ENCODE results near the gene MOB3C. TPM values are rescaled to one million over a fixed set of nuclear protein-coding genes. Genes with fewer than 3 reads are reported as not detected.
A peak's percentile ranks its signal among the peaks of the same experiment; 100 is the strongest.
"Not testable (repeated sequence)": the region's sequence is repeated elsewhere in the genome, so short reads cannot be mapped to it uniquely, and the experiment has no call there.

Gene MOB3C
- 10 to 100 TPM; 12.3 to 22.5 (median 13.3) TPM for polyA plus RNA-seq (ENCODE audit: insufficient read length in 4 of 4)

DNA sequence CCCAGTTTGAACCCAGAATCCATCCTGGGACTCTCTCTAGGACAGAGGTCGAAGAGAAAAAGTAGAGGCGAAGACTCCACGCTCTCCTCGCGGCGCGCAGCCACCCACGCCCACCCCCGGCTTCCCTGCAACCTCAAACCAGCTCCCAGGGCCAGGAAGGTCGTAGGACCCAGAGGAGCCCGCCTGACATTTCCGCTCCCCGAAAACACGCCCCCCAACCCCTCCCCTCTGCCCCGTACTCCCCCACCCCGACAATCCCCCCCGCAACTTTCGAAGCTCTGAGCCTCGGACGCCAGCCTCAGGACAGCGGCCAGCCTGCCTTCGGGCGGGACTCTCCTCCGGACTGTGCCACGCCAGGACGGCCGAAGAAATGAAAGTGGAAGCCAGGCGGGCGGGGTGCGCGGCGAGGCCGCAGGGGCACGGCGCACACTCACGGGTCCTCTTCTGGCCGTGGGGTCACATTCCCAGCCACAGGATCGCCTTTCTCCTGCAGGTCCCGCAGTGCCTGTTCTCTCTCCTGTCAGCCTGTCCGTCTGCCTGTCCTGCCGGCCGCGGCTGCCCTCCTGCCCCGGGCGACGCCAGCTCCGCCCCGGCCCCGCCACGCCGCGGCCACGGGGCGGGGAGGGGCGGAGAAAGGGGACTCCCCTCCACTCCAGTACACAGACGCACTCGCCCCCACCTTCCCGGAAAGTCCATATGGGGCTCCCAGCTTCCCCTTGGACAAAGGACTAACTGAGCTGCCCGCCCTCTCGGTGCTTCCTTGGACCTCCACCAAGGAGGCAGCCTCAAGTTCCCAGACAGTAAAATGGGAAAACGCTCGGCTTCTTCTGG, at the start of gene MOB3C:
TSS of gene MOB3C (minus strand) at position 535 of the 831 bp plus-strand sequence. CDS start 3,490 bp downstream, outside the sequence.
- DNase-seq (ENCODE audit: low read depth in 4 of 4, low spot score in 3 of 4): peak in 2 of 4 donors; percentile 29 to 37

GRCh38 chr1:46665983-46666382, 49.4 kb upstream of the MOB3C start:
- DNase-seq (ENCODE audit: low read depth in 4 of 4, low spot score in 3 of 4): no peak

GRCh38 chr1:46662919-46663318, 46.3 kb upstream of the MOB3C start:
- not testable (repeated sequence) for DNase-seq (ENCODE audit: low read depth in 4 of 4, low spot score in 3 of 4)

GRCh38 chr1:46660116-46660515, 43.5 kb upstream of the MOB3C start:
- not testable (repeated sequence) for DNase-seq (ENCODE audit: low read depth in 4 of 4, low spot score in 3 of 4)

DNA sequence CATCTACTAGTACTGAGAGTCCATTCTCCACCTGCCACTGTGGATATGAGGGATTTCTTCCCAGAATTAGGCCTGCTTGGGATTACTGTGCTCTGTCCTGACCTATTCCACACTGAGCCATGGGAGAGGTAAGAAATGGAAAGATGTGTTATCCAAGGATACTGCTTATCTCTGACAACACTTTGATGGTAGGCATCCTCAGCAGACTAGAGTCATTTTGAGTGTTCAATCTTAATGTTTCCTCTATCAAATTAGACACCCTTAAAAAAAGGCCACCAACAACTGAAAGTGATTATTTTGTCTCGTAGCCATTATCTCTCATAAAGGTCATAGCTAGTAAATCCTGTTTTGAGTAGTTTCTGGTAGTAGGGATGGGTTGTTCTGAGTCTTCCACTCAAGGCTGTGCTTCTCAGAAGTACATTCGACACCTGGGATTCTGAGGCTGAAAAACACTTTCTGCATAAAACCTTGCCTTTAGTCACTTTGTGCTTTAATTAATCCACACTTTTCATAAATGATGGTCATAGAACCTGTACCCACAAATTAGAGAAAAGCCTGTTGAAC, 42.8 kb upstream of the MOB3C start:
- DNase-seq (ENCODE audit: low read depth in 4 of 4, low spot score in 3 of 4): no peak

DNA sequence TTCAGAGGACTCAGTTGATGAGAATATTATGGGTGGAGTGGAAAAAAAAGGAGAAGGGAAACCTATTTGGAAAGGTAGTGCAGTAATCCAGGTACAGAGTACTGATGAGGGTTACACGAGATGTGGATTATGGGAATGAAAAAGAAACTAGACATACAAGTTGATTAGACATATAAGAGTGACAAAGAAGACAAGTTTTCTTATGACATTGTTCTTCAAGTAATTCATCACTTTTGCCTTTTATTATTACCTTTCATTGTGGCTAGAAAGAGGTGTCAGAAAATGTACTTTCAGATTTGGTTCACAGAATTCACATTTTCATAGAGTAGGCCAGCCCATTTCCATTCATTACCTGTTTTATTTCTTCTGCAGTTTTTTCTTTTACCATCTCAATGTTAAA, 41.2 kb upstream of the MOB3C start:
- DNase-seq (ENCODE audit: low read depth in 4 of 4, low spot score in 3 of 4): no peak

- no peak for DNase-seq (ENCODE audit: low read depth in 4 of 4, low spot score in 3 of 4)
Measured at GRCh38 chr1:46656643-46657042, 40.0 kb upstream of the MOB3C start.

DNA sequence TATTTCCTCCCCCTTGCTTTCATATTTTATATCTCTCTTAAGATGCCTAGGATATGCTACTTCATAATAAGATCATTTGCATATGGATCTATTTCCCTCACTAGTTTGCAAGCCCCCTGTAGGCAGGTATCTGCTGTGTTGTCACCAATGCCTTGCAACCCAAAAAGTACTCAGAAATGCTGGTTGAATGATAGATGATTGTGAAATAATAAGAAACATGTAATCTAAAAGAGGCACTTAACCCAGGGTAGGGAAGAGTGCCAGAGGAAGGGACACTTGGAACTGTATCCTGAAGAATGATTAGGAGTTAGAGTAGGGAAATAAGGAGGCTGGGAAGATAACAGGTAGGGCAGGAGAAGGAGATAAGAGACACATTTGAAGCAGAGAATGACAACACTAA, 39.2 kb upstream of the MOB3C start:
- DNase-seq (ENCODE audit: low read depth in 4 of 4, low spot score in 3 of 4): no peak

DNA sequence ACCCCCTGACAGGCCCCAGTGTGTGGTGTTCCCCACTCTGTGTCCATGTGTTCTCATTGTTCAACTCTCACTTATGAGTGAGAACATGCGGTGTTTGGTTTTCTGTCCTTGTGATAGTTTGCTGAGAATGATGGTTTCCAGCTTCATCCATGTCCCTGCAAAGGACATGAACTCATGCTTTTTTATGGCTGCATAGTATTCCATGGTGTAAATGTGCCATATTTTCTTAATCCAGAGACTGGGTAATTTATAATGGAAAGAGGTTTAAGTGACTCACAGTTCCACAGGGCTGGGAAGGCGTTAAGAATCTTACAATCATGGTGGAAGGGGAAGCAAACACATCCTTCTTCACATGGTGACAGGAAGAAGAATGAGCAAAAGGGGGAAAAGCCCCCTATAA, 38.1 kb upstream of the MOB3C start:
- not testable (repeated sequence) for DNase-seq (ENCODE audit: low read depth in 4 of 4, low spot score in 3 of 4)

DNA sequence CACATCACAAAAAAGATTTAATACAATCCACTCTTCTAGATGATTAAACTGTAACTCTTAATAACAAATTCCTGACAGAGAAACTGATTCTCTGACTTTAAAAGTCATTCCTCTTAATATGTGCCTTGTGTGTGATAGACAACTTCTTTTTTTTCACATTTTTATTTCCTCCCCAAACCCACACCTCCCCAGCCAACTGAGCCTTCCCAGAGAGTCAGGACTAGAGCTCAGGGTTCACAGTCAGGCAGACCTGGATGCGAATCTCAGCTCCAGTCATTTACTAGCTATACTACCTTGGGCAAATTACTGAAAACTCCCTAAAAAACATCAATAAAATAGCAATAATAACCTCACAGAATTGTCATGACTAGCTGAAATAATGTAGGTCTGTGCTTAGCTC, 37.4 kb upstream of the MOB3C start:
- DNase-seq (ENCODE audit: low read depth in 4 of 4, low spot score in 3 of 4): no peak

DNA sequence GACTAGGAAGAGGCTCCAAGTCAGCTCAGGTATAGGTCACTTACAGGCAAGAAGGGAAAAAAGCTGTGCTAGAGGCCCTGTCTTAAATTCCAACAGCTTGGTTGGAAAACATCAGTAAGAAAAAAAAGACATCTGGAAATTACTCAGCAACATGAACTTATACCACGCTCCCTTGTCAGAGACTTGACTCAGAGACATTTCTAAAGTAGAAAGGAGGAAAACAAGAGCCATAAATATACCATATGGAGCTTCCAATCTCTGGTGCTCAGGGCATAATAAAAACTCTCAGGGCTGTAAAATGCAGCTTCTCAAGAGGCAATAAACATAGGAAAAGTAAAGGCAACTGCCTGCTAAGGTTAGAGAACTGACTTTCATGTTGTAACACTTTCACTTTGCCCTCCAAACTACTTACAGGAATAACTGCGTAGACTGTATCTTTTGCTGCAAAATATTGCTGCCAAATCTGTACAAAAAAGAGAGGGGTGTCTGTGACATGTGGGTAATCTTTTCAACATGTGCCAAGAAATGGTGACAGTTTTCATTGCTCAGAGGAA, 36.9 kb upstream of the MOB3C start:
- peak in 1 of 4 donors; percentile 36 for DNase-seq (ENCODE audit: low read depth in 4 of 4, low spot score in 3 of 4)

- DNase-seq (ENCODE audit: low read depth in 4 of 4, low spot score in 3 of 4): no peak
Measured at GRCh38 chr1:46652321-46653100, 35.9 kb upstream of the MOB3C start.

DNA sequence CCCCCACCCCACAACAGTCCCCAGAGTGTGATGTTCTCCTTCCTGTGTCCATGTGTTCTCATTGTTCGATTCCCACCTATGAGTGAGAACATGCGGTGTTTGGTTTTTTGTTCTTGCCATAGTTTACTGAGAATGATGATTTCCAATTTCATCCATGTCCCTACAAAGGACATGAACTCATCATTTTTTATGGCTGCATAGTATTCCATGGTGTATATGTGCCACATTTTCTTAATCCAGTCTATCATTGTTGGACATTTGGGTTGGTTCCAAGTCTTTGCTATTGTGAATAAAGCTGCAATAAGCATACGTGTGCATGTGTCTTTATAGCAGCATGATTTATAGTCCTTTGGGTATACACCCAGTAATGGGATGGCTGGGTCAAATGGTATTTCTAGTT, 34.5 kb upstream of the MOB3C start:
- DNase-seq (ENCODE audit: low read depth in 4 of 4, low spot score in 3 of 4): not testable (repeated sequence)

GRCh38 chr1:46650491-46650890, 33.9 kb upstream of the MOB3C start:
- no peak for DNase-seq (ENCODE audit: low read depth in 4 of 4, low spot score in 3 of 4)

DNA sequence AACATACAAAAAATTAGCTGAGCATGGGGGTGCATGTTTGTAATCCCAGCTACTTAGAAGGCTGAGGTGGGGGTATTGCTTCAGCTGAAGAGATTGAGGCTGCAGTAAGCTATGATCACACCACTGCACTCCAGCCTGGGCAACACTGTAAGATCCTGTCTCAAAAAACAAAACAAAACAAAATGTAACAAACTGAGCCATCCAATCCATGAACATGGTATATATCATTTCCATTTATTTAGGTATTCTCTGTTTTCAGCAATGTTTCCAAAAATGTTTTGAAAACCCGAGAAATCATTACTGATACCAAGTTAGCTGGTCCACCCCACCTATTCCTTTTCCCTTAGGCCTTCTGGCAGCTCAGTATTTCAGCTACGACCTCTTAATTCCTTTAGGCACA, 33.2 kb upstream of the MOB3C start:
- no peak for DNase-seq (ENCODE audit: low read depth in 4 of 4, low spot score in 3 of 4)

GRCh38 chr1:46647611-46648010, 31.0 kb upstream of the MOB3C start:
- DNase-seq (ENCODE audit: low read depth in 4 of 4, low spot score in 3 of 4): no peak

GRCh38 chr1:46646844-46647243, 30.2 kb upstream of the MOB3C start:
- DNase-seq (ENCODE audit: low read depth in 4 of 4, low spot score in 3 of 4): no peak

DNA sequence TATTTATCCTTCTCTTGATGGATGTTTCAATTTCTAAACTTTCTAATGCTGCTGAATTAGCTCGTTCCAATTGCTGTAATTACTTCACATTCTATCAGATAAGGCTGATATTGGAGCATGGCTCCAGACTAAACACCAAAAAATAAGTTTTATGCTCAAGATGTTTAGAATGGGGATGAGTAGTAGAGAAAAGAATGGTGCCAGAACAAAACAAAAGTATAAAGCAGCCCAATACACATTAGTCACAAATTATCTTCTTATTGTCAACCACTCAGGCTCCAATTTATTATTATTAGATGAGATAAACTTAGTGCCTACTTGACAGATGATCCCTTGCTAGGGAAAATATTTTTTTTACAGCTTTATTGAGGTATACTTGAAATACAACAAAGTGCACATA, 29.7 kb upstream of the MOB3C start:
- no peak for DNase-seq (ENCODE audit: low read depth in 4 of 4, low spot score in 3 of 4)

- no peak for DNase-seq (ENCODE audit: low read depth in 4 of 4, low spot score in 3 of 4)
Measured at GRCh38 chr1:46645815-46646214, 29.2 kb upstream of the MOB3C start.

GRCh38 chr1:46643368-46643775, 26.8 kb upstream of the MOB3C start:
- no peak for DNase-seq (ENCODE audit: low read depth in 4 of 4, low spot score in 3 of 4)

DNA sequence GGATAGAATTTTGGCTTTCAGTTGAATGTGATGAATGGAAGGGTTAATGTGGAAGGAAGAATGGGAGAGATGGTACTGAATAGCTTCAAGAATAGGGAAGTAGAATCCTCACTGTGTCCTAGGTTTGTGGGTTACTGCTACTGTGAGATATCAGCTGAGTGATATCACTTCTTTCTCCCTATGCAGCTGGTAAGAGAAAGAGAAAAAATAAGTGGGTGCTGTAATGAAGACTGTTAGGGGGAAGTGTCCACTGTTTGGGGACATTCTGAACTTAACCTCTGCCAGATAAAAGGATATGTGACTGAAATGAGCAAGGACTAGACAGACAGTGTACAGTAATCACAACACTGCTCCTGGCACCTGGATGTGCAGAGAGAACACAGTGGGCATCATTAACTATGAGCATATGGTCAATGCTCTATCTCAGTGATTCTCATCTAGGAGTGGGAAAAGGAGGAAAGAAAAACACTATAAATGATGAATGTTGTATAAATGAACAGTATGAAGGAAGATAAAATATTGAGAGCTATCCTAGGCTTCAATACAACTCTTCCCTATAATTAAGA, 25.6 kb upstream of the MOB3C start:
- DNase-seq (ENCODE audit: low read depth in 4 of 4, low spot score in 3 of 4): no peak
